GM12872 (cell line): ENCODE results near the gene F7.

Experiments
- TF ChIP-seq, protein P1 (sequence below): IDR thresholded peaks from 3 replicates; pipeline ENCODE4 v1.5.1; 2011; ENCODE audit warnings: low read depth, mild to moderate bottlenecking, low read length, moderate library complexity; ENCODE audit not compliant: insufficient read depth

Gene F7

DNA sequence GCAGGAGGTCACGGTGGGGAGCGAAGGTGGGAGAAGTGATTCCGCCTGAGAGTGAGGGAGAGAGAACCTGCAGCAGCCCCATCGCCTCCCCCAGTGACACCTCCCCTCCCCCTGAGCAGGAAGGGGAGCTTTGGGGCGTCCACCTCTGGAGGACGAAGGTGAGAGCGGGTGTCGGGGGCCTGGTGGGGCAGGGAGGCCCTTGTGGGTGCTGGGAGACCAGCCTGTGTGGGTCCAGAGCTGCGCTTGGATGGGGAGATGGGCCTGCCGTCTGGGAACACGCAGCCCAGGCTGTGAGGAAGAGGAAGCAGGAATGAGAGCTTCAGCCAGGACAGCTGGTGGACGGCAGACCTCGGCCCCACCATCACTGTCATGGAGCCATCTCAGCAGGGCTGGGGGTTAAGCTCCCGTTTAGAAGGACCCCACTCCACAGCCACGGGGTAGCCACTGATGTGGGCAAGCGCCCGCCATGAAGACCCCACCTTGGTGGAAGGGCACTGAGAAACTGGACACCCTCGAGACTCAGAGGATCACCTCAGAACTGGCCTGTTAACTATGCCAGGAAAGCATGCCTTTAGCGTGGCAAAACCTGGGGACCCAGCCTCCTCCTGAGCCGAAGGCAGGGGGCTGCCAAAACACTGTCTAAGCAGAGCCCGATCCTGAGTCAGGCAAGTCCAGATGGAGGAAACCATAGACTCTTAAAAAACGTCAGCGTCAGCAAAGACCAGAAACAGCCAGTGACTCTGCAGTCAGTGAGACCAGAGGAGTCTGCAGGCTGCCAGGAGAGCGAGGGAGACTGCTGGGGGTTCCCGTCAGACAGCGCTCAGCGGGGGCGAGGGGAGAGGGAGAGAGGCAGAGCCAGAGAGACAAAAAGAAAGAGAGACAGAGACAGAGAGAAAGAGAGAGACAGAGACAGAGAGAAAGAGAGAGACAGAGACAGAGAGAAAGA lies 46.4 kb downstream of the F7 start:
- TF ChIP-seq, protein P1, sequence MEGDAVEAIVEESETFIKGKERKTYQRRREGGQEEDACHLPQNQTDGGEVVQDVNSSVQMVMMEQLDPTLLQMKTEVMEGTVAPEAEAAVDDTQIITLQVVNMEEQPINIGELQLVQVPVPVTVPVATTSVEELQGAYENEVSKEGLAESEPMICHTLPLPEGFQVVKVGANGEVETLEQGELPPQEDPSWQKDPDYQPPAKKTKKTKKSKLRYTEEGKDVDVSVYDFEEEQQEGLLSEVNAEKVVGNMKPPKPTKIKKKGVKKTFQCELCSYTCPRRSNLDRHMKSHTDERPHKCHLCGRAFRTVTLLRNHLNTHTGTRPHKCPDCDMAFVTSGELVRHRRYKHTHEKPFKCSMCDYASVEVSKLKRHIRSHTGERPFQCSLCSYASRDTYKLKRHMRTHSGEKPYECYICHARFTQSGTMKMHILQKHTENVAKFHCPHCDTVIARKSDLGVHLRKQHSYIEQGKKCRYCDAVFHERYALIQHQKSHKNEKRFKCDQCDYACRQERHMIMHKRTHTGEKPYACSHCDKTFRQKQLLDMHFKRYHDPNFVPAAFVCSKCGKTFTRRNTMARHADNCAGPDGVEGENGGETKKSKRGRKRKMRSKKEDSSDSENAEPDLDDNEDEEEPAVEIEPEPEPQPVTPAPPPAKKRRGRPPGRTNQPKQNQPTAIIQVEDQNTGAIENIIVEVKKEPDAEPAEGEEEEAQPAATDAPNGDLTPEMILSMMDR: no peak

DNA sequence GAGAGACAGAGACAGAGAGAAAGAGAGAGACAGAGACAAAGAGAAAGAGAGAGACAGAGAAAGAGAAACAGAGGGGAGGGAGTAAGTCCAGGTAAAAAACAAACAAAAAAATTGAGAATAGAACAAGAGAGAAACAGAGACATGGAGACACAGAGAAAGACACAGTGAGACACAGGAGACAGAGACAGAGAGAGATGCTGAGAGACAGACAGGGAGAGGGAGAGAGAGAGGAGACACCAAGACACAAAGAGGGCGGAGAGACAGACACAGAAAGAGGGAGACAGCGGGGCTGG lies 47.0 kb downstream of the F7 start:
- TF ChIP-seq, protein P1: no peak

DNA sequence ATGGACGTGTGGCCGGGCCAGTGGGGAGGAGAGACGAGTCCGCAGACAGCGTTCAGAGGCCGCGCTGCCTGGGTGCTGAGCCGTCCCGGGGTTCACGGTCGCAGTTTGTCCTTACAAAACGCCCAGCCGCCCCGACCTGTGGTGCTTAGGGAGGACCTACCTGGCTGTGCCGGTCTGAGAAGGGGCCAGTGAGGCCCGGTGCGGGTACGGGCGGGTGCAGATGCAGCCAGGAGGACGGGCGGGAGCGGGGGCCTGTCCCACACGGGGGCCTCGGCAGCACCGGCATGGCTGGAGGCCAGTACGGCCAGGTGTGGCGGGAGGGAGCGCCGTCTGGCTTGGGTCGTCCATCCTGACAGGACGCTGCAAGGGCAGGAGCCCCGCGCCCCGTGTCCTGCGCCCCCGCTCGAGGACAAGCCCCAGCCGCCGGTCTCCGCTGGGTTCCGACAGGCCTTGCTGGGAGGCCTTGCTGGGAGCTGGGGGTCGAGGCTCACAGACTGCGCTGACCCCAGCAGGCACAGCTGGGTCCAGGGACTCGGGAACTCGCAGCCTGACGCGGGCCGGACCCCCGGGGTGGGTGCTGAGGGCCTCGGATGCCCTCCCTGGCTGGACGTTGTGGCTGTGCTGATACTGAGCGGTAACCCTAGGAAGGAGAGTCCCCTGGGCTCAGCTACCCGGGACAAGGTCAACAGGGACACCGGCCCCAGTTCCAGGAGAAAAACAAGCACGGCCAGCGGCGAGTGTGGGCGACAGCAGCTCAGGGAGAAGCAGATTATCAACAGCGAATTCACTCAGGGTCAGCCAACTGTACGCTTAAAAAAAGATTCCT lies 47.6 kb downstream of the F7 start:
- TF ChIP-seq, protein P1: no peak

DNA sequence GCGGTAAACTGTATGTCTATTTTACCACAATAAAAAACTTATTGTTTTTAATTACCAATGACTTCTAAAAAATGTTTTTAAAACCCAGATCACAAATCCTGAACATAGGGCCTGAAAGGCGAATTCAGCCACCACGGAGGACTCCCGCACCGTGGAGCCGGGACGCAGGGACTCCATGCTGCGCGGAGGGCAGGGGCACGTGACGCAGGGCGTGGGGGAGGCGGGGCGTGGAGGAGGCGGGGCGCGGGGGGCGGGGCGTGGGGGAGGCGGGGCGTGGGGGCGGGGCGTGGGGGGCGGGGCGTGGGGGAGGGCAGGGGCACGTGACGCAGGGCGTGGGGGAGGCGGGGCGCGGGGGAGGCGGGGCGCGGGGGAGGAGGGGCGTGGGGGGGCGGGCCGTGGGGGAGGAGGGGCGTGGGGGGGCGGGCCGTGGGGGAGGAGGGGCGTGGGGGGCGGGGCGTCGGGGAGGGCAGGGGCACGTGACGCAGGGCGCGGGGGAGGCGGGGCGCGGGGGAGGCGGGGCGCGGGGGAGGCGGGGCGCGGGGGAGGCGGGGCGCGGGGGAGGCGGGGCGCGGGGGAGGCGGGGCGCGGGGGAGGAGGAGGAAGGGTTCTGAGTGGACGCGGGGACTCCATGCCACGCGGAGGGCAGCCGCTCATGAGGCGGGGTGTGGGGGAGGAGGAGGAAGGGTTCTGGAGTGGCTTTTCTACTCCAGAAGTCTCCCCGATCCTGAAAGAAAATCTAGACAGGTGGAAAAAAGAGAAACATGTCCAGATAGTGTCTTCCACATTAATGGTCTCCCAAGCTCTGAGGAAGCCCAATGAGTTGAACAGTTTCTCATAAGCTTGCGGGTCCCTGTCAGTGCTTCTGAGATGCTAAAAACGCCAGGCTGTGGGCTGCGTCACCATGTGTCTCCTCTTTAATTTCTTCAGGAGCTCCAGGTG lies 48.5 kb downstream of the F7 start:
- TF ChIP-seq, protein P1: no peak

DNA sequence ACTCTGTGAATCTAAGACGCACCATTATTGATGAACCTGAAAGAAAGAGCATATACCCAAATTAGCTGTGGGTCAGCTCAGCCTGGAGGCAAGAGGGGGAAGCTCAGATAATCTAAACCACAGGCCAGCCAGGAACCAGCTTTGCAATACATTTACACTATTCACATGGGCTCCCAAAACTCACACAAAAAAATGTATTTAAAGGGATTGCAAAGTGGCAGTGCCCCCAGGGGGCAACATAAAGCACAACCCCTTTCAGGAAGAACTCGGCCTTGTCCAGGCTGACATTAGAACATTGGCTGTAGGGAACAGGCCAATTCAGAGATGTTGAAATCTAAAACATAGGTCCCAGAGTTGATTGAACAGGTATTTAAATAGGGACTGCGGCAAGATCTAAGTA lies 49.6 kb downstream of the F7 start:
- TF ChIP-seq, protein P1: no peak

DNA sequence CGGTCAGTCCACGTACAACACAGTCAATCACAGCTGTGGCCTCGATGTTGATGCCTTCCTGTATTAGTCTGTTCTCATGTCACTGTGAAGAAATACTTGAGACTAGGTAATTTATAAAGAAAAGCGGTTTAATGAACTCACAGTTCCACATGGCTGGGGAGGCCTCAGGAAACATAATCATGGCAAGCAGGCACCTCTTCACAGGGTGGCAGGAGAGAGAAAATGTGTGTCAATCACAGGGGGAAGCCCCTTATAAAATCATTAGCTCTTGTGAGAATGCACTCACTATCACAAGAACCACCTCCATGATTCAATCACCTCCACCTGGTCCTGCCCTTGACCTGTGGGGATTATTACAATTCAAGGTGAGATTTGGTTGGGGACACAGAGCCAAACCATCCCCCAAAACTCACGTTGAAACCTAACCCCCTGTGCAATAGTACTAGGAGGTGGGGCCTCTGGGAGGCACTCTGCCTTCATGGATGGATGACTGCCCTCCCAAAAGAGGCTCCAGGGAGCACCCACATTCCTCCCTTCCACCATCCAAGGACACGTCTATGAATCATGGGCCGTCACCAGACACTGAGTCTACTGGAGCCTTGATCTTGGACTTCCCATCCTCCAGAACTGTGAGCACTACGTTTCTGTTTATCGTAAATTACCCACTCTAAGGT lies 50.5 kb downstream of the F7 start:
- TF ChIP-seq, protein P1: no peak
